Keratinocyte (primary cell): Measurements from ENCODE around the gene PCGF3. TPM values are rescaled to one million over a fixed set of nuclear protein-coding genes. Genes with fewer than 3 reads are reported as not detected.

Experiments
- DNase-seq: peaks from one replicate; pipeline ENCODE4 v3.0.0-alpha.2; 2011; ENCODE audit warnings: low read depth, missing footprints, low spot score
- FAIRE-seq: peaks from 2 replicates; lab custom pipeline; 2011; peaks lifted over from hg19 to GRCh38; lab: Jason Lieb, UNC
- H2AFZ ChIP-seq: 2 replicates; pipeline ENCODE4 v1.6.0; 2012; ENCODE audit warnings: low read length, control low read depth, inconsistent platforms; ENCODE audit not compliant: control insufficient read depth
- H3K27ac ChIP-seq: 2 replicates; pipeline ENCODE4 v1.5.1; 2011; ENCODE audit warnings: low read length; ENCODE audit not compliant: control insufficient read depth, insufficient read depth
- H3K27me3 ChIP-seq: 3 replicates; pipeline ENCODE4 v1.6.0; 2011; ENCODE audit warnings: low read length; ENCODE audit not compliant: control insufficient read depth, insufficient read depth; ENCODE audit errors: extremely low read depth
- H3K36me3 ChIP-seq, 2 experiments: 2 replicates in 1 of 2; 3 replicates in 1 of 2; pipeline ENCODE4 v1.5.1; 2011; ENCODE audit warnings: low read length in 2 of 2, mild to moderate bottlenecking in 1 of 2; ENCODE audit not compliant: control insufficient read depth in 2 of 2, insufficient read depth in 2 of 2; ENCODE audit errors: extremely low read depth in 1 of 2
- H3K4me1 ChIP-seq: 3 replicates; pipeline ENCODE4 v1.5.1; 2011; ENCODE audit warnings: low read length; ENCODE audit not compliant: control insufficient read depth, insufficient read depth; ENCODE audit errors: extremely low read depth
- H3K4me2 ChIP-seq: 3 replicates; pipeline ENCODE4 v1.6.0; 2011; ENCODE audit warnings: low read depth, low read length; ENCODE audit not compliant: control insufficient read depth, insufficient read depth; ENCODE audit errors: extremely low read depth
- H3K4me3 ChIP-seq, 3 experiments: fragments of 200-600 bp in 1 of 3; sonication (generic) in 1 of 3; 2 replicates in 2 of 3; 3 replicates in 1 of 3; pipeline ENCODE4 v1.5.1; 2011 to 2016; ENCODE audit warnings: low read length in 3 of 3, mild to moderate bottlenecking in 3 of 3, control low read depth in 2 of 3, inconsistent platforms in 1 of 3, low read depth in 1 of 3, mixed read lengths in 1 of 3, mixed run types in 1 of 3, moderate library complexity in 1 of 3; ENCODE audit not compliant: control insufficient read depth in 2 of 3, insufficient read depth in 2 of 3; ENCODE audit errors: extremely low read depth in 1 of 3
- H3K79me2 ChIP-seq: 2 replicates; pipeline ENCODE4 v1.6.0; 2012; ENCODE audit warnings: low read length; ENCODE audit not compliant: control insufficient read depth, insufficient read depth
- H3K9ac ChIP-seq: 3 replicates; pipeline ENCODE4 v1.6.0; 2011; ENCODE audit warnings: low read length; ENCODE audit not compliant: control insufficient read depth, insufficient read depth; ENCODE audit errors: extremely low read depth
- H3K9me1 ChIP-seq: 3 replicates; pipeline ENCODE4 v1.6.0; 2011; ENCODE audit warnings: low read length; ENCODE audit not compliant: control insufficient read depth, insufficient read depth; ENCODE audit errors: extremely low read depth
- H3K9me3 ChIP-seq: 2 replicates; pipeline ENCODE4 v1.5.1; 2012; ENCODE audit warnings: low read depth, low read length; ENCODE audit not compliant: control insufficient read depth
- H4K20me1 ChIP-seq: 3 replicates; pipeline ENCODE4 v1.6.0; 2011; ENCODE audit warnings: low read length; ENCODE audit not compliant: control insufficient read depth, insufficient read depth; ENCODE audit errors: extremely low read depth
- CTCF ChIP-seq, 3 experiments: IDR thresholded peaks in 1 of 3; conservative IDR thresholded peaks in 1 of 3; optimal IDR thresholded peaks in 1 of 3; 2 replicates in 2 of 3; 3 replicates in 1 of 3; pipeline versions ENCODE3 to v1.5.1; 2011; ENCODE audit warnings: low read length in 3 of 3, mild to moderate bottlenecking in 3 of 3, moderate library complexity in 2 of 3, control low read depth in 1 of 3, inconsistent platforms in 1 of 3; ENCODE audit not compliant: insufficient read depth in 2 of 3; ENCODE audit errors: extremely low read depth in 1 of 3
- EZH2 ChIP-seq: IDR thresholded peaks from one replicate; pipeline ENCODE4 v1.6.1; 2012; ENCODE audit warnings: inconsistent platforms, mild to moderate bottlenecking, low read length, moderate library complexity
- dilution Hi-C: fragments of 300-500 bp; cut with MboI; formaldehyde crosslinking; loops from one replicate; pipeline ENCODE4 v1.7.0; 2020; ENCODE audit warnings: low sequenced_read_pairs; ENCODE audit not compliant: extremely low pct_ligation_motif_present
- polyA plus RNA-seq, 5 experiments: library from polyadenylated mRNA; depleted of rRNA in 3 of 5; stranded (reverse) in 3 of 5; stranded (forward) in 1 of 5; unstranded in 1 of 5; fragments of >200 nt; gene quantifications; 1 replicate in 1 of 5; 2 replicates in 3 of 5; 3 replicates in 1 of 5; pipeline versions ENCODE4 v1.2.1 to v1.2.3, GENCODE V29; 2011 to 2012; ENCODE audit warnings: missing spikeins in 2 of 5, low read depth in 1 of 5, low replicate concordance in 1 of 5

The PCGF3 gene
- polyA plus RNA-seq, 1 donor (not counting 4 experiments of a cell fraction or from before 2014, with no cell fraction given), result 40.1 TPM

- Histone ChIP-seq H3K9me1 (peaks cover 3% of the 10 kb centered on the region), H3K4me1 (peaks cover 9% of the 10 kb centered on the region), H3K4me3 (no peak overlapping the region), H3K4me2 (no peak overlapping the region), H3K36me3 (no peaks in the 10 kb centered on the region), H2AFZ (no peak overlapping the region), H3K27me3 (peaks cover 37% of the 10 kb centered on the region), H3K79me2 (peaks cover 4% of the 10 kb centered on the region), H3K9ac (no peak overlapping the region), H4K20me1 (no peaks in the 10 kb centered on the region), H3K9me3 (no peaks in the 10 kb centered on the region), H3K27ac (no peak overlapping the region)
- TF ChIP-seq EZH2, result no peak
- no peak for TF ChIP-seq CTCF (optimal IDR thresholded peaks at IDR 0.05 in 1 of 3, IDR thresholded peaks at IDR 0.05 in 1 of 3, conservative IDR thresholded peaks at IDR 0.05 in 1 of 3; ENCODE audit: extremely low read depth in 1 of 3, insufficient read depth in 2 of 3, low read length in 3 of 3)
- DNase-seq (no peak), FAIRE-seq (no peak)
- dilution Hi-C loops, result no loop called here
These were observed 80.6 kb downstream of the PCGF3 start for GRCh38 chr4:786074-786741.

- Histone ChIP-seq H3K27me3 (peaks cover 42% of the 10 kb centered on the region), H3K36me3 (no peaks in the 10 kb centered on the region), H3K4me1 (peaks cover 9% of the 10 kb centered on the region), H3K9me1 (peaks cover 3% of the 10 kb centered on the region), H3K79me2 (no peaks in the 10 kb centered on the region), H3K27ac (no peak overlapping the region), H3K9ac (no peak overlapping the region), H3K9me3 (no peaks in the 10 kb centered on the region), H3K4me2 (no peak overlapping the region), H2AFZ (no peak overlapping the region), H4K20me1 (no peaks in the 10 kb centered on the region), H3K4me3 (no peak overlapping the region)
- TF ChIP-seq EZH2, result no peak
- TF ChIP-seq CTCF (optimal IDR thresholded peaks at IDR 0.05 in 1 of 3, IDR thresholded peaks at IDR 0.05 in 1 of 3, conservative IDR thresholded peaks at IDR 0.05 in 1 of 3; ENCODE audit: extremely low read depth in 1 of 3, insufficient read depth in 2 of 3, low read length in 3 of 3), result no peak
- dilution Hi-C loops, result no loop called here
- DNase-seq (no peak), FAIRE-seq (no peak)
These were observed 81.2 kb downstream of the PCGF3 start for GRCh38 chr4:786861-787300.
